ENCODE measurements around the gene MUC6. TPM values are rescaled to one million over a fixed set of nuclear protein-coding genes. Genes with fewer than 3 reads are reported as not detected.
"Not testable (repeated sequence)": the region's sequence is repeated elsewhere in the genome, so short reads cannot be mapped to it uniquely, and the experiment has no call there.

Gene MUC6
- total RNA-seq, 1 experiment from 2014 or later = under 0.01 TPM

DNA sequence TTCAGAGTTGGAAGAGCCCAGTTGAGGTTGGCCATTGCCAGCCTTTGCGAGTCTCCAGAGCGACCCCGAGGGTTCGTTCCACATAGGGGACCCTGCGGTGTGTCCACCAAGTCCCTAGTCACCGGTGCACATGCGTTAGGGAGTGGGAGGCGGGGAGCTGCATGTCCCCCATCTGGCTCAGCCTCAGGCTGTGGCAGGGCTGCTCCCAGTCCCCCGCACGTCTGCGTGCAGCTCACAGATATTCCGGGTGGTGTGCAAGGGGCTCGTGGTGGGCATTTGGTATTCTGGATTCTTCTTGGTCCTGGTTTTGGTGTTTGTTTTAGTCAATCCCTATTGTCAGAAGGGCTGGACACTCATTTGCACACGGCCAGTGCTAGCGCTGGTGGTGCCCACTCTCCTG, 48.8 kb downstream of the MUC6 start:
- no peak for DNase-seq (ENCODE audit: low read depth)

DNA sequence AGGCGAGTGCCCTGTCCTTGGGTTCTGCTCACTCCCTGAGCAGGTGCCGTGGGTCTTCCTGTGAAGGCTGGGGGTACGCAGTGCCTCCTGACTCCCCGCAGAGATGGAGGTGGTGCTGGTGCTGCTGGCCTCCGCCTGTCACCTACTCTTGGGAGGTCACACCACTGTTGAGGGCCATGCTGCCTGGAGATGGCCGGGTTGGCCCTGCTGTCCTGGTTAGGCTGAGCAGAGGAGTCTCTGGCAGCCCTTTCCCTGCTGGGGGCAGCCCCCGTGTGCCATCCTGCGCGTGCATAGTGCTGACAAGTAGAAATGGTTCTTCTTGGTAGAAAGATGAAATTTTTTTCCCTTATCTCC, 49.6 kb downstream of the MUC6 start:
- no peak for DNase-seq (ENCODE audit: low read depth)

- no peak for DNase-seq (ENCODE audit: low read depth)
These were observed 50.1 kb downstream of the MUC6 start for GRCh38 chr11:986270-986951.

DNA sequence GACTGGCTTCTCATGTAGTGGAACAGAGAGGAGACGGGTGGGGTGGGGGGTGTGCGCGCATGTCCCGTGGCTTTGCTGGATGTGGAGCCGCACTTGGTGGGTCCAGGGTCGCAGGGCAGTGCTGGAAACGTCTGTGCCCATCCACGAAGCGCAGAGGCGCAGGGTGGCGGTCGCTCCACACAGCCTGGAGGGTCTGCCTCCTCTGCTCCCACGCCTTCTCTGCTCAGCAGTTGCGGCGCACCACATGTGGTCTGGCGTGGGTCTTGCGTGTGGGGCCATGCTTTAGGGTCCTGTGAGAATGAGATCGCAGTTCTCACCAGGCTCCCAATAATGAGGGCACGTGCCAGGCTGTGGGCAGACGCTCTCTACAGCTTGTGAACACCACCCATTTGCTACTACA, 50.7 kb downstream of the MUC6 start:
- no peak for DNase-seq (ENCODE audit: low read depth)

DNA sequence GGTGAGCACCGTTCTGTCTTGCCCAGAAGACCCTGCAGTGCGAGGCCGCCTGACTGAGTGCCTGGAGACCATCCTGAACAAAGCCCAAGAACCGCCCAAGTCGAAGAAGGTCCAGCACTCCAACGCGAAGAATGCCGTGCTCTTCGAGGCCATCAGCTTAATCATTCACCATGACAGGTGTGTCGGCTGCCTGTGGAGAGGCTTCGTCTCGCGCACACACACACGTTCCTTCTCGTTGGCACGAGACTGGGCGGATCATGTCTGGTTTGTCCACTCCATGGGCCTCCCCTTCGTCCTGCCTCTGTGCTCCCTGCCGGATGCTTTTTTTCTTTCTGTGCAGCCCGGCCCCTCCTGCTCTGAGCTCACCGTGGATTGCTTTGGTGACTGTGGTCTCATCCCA, 51.1 kb downstream of the MUC6 start:
- no peak for DNase-seq (ENCODE audit: low read depth)

- DNase-seq (ENCODE audit: low read depth) = no peak
These were observed 52.0 kb downstream of the MUC6 start for GRCh38 chr11:984546-984945.

- DNase-seq (ENCODE audit: low read depth) = no peak
These were observed 54.8 kb downstream of the MUC6 start for GRCh38 chr11:981764-982163.

DNA sequence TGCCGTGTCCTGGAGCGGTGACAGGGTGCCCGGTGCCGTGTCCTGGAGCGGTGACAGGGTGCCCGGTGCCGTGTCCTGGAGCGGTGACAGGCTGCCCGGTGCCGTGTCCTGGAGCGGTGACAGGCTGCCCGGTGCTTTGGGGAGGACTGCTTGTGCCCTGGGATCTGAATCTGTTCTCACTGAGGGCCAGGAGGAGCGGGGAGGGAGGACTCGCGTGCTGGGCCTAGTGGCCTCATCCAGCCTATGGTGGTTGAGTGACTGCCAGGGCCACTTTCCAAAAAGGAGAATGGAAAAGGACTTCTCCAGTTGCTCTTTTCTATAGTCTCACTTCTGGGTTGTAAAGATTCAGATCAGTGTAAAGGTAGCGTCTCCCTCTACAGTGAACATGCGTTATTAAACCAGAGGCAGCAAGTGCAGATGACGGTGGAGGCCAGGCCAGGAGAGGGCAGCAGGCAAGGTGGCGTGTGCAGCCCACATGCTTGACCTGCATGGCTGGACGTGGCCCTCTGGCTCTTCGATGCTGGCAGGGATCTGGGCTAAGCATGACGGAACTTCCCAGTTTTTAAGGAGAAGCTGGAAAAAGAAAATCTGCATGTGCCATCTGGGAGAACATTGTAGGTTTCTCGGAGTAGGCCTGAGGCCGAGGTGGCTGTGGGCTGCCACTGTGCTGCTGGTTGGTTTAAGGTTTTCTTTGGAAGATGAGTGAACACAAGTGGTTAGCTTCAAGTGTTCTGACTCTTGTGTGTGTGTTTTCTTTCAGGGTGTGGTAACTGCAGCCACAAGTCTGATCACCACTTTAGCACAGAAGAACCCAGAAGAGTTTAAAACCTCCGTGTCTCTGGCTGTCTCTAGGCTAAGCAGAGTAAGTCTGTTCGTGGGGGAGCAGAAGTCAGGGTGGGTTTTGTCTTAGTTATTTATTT, 55.8 kb downstream of the MUC6 start:
- DNase-seq (ENCODE audit: low read depth) = no peak

- no peak for DNase-seq (ENCODE audit: low read depth)
These were observed 57.7 kb downstream of the MUC6 start for GRCh38 chr11:978781-979180.

GRCh38 chr11:977830-978720, 58.4 kb downstream of the MUC6 start:
- no peak for DNase-seq (ENCODE audit: low read depth)

DNA sequence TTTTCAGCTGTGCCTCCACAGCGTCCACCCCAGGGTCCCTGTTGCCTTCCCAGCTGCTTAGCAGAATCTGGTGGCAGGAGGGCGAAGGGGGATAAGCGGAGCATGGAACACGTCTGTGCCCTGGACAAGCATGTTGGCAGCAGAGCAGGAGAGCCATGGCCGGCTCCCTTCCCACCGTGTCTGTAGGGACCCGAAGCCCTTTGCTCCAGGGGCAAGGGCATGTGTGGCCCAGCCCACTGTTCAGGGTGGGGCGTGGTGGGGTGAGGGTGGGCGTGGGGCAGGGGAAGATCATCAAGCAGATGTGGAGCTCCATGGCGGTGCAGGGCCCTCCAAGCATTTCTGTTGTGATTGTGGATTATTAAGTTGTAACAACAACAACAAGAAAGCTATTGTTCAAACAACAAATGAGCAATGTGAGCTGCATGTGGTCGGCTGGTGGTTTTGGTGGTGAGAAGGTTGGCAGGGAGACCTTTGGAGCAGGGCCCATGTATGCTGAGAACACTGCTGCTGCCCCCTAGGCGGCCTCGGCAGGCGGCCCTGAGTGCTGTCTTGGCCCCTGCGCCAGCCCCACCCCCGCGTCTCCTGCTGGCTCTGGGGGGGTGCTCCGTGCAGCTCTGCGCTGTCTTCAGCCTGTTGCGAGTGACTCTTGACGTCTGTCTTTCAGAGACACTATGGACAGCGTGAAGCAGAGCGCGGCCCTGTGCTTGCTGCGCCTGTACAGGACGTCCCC, 59.9 kb downstream of the MUC6 start:
- peak; percentile 22 for DNase-seq (ENCODE audit: low read depth)

- no peak for DNase-seq (ENCODE audit: low read depth)
These were observed 60.7 kb downstream of the MUC6 start for GRCh38 chr11:975827-976226.

DNA sequence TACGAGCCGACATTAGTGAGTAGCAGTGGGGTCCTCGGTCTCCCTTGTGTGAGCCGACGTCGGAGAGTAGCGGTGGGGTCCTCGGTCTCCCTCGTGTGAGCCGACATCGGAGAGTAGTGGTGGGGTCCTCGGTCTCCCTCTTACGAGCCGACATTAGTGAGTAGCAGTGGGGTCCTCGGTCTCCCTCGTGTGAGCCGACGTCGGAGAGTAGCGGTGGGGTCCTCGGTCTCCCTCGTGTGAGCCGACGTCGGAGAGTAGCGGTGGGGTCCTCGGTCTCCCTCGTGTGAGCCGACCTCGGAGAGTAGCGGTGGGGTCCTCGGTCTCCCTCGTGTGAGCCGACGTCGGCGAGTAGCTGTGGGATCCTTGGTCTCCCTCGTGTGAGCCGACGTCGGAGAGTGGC, 61.1 kb downstream of the MUC6 start:
- DNase-seq (ENCODE audit: low read depth) = not testable (repeated sequence)

- DNase-seq (ENCODE audit: low read depth) = no peak
These were observed 63.3 kb downstream of the MUC6 start for GRCh38 chr11:973237-973636.

DNA sequence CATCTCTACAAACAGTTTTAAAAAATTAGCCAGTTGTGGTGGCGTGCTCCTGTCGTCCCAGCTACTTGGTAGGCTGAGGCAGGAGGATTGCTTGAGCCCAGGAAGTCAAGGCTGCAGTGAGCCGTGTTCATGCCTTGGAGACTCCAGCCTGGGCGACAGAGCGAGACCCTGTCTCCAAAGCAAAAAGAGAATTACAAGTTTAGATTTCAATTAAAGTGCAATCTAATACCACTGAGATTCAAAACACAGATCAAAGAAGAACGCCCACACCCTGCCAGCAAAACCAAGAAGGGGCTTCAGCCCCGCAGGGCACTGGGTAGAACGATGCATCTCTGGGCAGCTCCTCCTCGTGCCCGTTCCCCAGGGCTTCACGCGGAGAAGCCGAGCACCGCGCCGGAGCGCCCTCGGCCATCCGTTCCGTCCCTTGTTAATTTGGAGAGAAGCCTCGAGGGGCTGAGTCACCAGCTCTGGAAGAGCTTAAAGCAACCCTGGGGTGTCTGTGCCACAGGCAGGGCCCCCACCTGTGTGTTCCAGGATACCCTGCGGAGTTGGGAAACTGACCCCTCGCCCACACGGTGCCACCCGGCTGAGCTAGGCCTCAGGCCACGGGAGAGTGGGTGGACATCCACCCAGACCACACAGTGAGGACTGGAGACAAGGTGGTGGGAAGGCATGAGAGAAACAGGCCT, 63.9 kb downstream of the MUC6 start:
- no peak for DNase-seq (ENCODE audit: low read depth)

- DNase-seq (ENCODE audit: low read depth) = no peak
These were observed 64.7 kb downstream of the MUC6 start for GRCh38 chr11:971731-972365.

DNA sequence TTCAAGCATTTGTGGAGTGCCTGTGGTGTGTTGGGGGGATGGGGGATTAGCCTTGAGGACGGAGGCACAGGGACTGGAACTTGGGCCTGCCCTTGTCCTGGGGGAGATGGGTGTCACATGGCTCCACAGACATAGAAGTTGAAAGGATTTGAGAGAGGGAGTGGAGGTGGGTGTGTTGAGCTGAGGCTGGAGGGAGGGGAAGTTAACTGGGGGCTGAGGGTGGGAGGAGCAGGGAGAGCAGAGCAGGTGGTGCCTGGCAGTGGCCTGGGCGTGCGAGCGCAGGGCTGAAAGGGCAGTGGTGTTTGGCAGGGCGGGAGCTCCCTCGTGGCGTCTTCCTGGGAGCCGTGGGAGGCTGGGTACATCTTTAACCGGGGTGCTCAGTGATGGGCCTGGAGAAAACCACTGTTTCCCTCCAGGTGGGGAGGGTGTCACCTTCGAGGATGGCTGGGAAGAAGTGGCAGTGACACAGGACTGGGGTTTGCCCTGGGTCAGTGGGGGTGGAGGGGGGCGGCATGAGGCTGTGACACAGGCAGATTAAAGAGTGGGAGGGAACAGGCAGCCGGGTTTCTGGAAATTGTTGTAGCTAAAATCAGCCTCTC, 65.3 kb downstream of the MUC6 start:
- DNase-seq (ENCODE audit: low read depth) = no peak

DNA sequence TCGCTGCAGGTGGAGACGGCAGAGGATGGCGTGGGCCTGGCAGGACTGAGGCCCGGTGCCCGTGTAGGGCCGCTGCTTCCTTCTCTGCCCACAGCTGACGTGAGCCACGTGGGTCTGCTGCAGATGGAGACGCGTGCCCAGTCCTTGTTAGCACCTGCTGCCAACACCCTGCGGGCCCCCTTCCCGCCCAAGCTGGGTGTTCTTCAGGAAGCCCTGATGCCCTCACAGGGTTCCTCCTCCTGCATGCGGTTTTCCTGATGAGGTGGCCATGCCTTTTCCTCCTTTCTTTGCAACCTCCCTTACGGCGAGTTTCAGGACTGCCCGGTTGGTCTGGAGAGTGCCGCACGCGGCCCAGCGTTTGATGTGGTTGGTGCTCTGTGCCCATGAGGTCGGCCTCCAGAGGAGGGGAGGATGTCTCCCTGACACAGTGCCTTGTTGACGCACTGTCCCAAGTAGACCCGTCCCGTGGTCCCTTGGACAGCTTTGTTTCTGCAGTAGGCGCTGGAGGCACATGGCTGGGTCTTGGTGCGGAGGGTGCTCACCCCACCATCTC, 66.1 kb downstream of the MUC6 start:
- no peak for DNase-seq (ENCODE audit: low read depth)

DNA sequence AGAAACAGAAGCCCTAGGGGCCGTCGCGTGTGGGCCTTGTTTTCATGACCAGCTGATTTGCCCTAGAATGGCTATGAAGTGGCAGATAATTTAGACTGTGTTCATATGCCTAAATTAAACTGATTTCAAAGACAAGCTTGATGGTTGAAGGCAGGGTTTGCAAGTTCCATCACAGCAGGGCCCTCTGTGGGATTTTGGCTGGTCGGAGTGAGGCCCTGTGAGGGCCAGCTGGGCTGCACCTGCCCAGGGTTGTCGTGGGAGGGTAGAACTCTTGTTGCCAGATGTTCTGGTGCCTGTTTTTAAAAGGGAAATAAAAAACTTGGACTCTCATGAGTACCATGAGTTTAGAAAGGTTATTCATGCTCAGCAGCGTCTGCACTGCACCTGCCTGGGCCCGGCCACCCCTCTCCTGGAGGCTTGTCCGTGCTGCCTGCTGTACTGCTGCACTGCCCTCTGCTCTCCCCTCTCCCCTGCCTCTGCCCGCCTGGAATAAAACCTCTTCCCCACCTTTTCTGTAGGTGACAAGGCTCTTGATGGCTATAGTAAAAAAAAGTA, 66.8 kb downstream of the MUC6 start:
- DNase-seq (ENCODE audit: low read depth) = no peak

All from RPMI7951 (cell line).